H1 (cell line): ENCODE data around the gene PPP1R1A.

Experiments used
- CHD2 ChIP-seq: IDR thresholded peaks from 2 replicates; pipeline ENCODE4 v1.6.1; 2012; ENCODE audit warnings: low read length, improper control_type of control experiment
- EZH2 ChIP-seq: fragments of 200-600 bp; sonication (generic); IDR thresholded peaks from 2 replicates; pipeline ENCODE4 v1.7.1; 2012; ENCODE audit warnings: low read depth, mild to moderate bottlenecking, moderate library complexity, low read length, inconsistent platforms; ENCODE audit not compliant: severe bottlenecking
- YY1 ChIP-seq: IDR thresholded peaks from 2 replicates; pipeline ENCODE4 v1.6.1; 2011; ENCODE audit warnings: low read depth, mild to moderate bottlenecking, low read length
- TF ChIP-seq, protein P1 (sequence below), 3 experiments: IDR thresholded peaks; 1 replicate in 2 of 3; 2 replicates in 1 of 3; pipeline versions ENCODE4 v1.5.1 to v1.6.1; 2011; ENCODE audit warnings: low read length in 3 of 3, mild to moderate bottlenecking in 3 of 3, inconsistent platforms in 2 of 3, low read depth in 1 of 3, moderate library complexity in 1 of 3; ENCODE audit not compliant: insufficient read depth in 1 of 3; ENCODE audit errors: control extremely low read depth in 1 of 3

DNA sequence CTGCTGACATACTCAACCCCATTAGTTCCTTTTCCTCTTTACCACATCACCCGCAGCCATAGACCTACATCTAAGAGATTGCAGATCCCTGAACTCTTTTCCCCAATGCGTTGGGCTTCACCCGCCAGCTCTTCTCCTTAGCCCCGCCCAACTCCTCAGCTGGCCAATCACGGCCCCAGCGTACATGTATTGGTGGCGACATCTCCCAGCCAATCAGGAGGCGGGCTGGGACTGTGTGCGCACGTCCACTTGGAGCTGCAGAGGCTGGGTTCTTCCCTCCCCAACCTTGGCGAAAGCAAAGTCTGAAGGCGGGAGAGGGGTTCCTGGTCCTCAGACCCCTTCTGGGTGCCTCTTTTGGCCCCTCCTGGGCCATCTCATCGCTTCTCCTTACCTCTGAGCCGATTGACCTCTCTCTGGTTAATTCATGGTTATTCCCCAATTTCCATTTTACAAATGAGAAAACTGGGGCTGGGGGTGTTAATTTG lies 28.0 kb downstream of the PPP1R1A start:
- TF ChIP-seq CHD2 (peak; percentile 29; the same call in 1 of the 2 replicates), EZH2 (no peak), YY1 (no peak)
- TF ChIP-seq, protein P1, sequence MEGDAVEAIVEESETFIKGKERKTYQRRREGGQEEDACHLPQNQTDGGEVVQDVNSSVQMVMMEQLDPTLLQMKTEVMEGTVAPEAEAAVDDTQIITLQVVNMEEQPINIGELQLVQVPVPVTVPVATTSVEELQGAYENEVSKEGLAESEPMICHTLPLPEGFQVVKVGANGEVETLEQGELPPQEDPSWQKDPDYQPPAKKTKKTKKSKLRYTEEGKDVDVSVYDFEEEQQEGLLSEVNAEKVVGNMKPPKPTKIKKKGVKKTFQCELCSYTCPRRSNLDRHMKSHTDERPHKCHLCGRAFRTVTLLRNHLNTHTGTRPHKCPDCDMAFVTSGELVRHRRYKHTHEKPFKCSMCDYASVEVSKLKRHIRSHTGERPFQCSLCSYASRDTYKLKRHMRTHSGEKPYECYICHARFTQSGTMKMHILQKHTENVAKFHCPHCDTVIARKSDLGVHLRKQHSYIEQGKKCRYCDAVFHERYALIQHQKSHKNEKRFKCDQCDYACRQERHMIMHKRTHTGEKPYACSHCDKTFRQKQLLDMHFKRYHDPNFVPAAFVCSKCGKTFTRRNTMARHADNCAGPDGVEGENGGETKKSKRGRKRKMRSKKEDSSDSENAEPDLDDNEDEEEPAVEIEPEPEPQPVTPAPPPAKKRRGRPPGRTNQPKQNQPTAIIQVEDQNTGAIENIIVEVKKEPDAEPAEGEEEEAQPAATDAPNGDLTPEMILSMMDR (IDR thresholded peaks at IDR 0.05; ENCODE audit: control extremely low read depth in 1 of 3, insufficient read depth in 1 of 3, low read depth in 1 of 3, low read length in 3 of 3), result no peak
